Measurements from ENCODE around the gene ANKRD40CL.

DNA sequence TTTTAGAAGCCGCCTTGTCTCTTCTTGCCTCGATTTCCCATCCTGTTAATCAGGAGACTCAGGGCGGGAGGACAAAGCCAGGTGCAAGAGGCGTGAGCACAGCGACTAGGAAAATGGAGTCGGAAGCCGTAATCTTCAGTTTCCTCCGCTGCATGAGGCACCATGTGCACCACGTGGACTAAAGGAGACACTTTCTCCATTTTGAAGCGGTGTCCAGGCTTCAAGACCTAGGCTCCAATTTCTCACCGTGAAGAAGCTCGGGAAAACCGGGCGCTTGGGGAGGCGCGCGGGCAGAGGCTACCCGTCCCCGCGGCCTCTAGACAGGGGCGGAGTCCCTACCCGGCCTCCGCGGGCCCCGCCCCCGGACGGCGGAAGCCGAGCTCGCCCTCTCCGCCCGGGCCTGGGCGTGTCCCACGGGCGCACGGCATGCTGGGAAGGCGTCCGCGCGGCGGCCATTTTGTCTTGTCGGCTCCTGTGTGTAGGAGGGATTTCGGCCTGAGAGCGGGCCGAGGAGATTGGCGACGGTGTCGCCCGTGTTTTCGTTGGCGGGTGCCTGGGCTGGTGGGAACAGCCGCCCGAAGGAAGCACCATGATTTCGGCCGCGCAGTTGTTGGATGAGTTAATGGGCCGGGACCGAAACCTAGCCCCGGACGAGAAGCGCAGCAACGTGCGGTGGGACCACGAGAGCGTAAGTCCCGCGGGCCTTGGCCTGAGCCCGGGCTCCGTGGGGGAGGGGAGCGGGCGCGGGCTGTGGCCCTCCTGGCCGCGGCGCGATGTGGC, 48.0 kb downstream of the ANKRD40CL start, which contains the start of gene LUC7L3:
- TF ChIP-seq, protein P1, sequence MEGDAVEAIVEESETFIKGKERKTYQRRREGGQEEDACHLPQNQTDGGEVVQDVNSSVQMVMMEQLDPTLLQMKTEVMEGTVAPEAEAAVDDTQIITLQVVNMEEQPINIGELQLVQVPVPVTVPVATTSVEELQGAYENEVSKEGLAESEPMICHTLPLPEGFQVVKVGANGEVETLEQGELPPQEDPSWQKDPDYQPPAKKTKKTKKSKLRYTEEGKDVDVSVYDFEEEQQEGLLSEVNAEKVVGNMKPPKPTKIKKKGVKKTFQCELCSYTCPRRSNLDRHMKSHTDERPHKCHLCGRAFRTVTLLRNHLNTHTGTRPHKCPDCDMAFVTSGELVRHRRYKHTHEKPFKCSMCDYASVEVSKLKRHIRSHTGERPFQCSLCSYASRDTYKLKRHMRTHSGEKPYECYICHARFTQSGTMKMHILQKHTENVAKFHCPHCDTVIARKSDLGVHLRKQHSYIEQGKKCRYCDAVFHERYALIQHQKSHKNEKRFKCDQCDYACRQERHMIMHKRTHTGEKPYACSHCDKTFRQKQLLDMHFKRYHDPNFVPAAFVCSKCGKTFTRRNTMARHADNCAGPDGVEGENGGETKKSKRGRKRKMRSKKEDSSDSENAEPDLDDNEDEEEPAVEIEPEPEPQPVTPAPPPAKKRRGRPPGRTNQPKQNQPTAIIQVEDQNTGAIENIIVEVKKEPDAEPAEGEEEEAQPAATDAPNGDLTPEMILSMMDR (conservative IDR thresholded peaks at IDR 0.05; ENCODE audit: low read length): no peak
- no peak for TF ChIP-seq EZH2phosphoT487 (IDR thresholded peaks at IDR 0.05; ENCODE audit: borderline replicate concordance)
